HepG2 (cell line): ENCODE results near the gene RNF114. TPM values are rescaled to one million over a fixed set of nuclear protein-coding genes. Genes with fewer than 3 reads are reported as not detected.

Experiments
- CBX5 ChIP-seq: sonication (generic); formaldehyde crosslinking; IDR thresholded peaks from 2 replicates; pipeline ENCODE4 v1.4.0; 2020; ENCODE audit warnings: missing genetic modification reagents, borderline replicate concordance
- GABPB1 ChIP-seq: IDR thresholded peaks from 2 replicates; pipeline ENCODE4 v1.6.1; 2016; ENCODE audit warnings: mild to moderate bottlenecking, missing genetic modification reagents, moderate library complexity, missing compliant biosample characterization
- PHF8 ChIP-seq: sonication (generic); formaldehyde crosslinking; IDR thresholded peaks from 2 replicates; pipeline ENCODE4 v1.5.0; 2020; ENCODE audit warnings: missing genetic modification reagents
- POLR2A ChIP-seq, 2 experiments: IDR thresholded peaks; 2 replicates each; pipeline ENCODE4 v1.6.1; 2011; ENCODE audit warnings: low read depth in 2 of 2, low read length in 2 of 2, mild to moderate bottlenecking in 1 of 2, moderate library complexity in 1 of 2; ENCODE audit not compliant: insufficient read depth in 1 of 2
- ZNF337 ChIP-seq: sonication (generic); formaldehyde crosslinking; IDR thresholded peaks from 2 replicates; pipeline ENCODE4 v1.5.1; 2020; ENCODE audit warnings: missing genetic modification reagents, low read depth, mild to moderate bottlenecking, borderline replicate concordance
- ZNF343 ChIP-seq: sonication (generic); formaldehyde crosslinking; IDR thresholded peaks from 2 replicates; pipeline ENCODE4 v1.4.0; 2020; ENCODE audit warnings: mild to moderate bottlenecking, missing genetic modification reagents
- ZNF441 ChIP-seq: sonication (generic); formaldehyde crosslinking; IDR thresholded peaks from 2 replicates; pipeline ENCODE4 v1.7.0; 2021; ENCODE audit warnings: missing genetic modification reagents, borderline replicate concordance
- ZNF547 ChIP-seq: sonication (generic); formaldehyde crosslinking; IDR thresholded peaks from 2 replicates; pipeline ENCODE4 v1.5.1; 2020; ENCODE audit warnings: mild to moderate bottlenecking, missing genetic modification reagents
- ZNF557 ChIP-seq: sonication (generic); formaldehyde crosslinking; IDR thresholded peaks from 2 replicates; pipeline ENCODE4 v1.4.0; 2020; ENCODE audit warnings: missing genetic modification reagents
- ZNF629 ChIP-seq: sonication (generic); formaldehyde crosslinking; conservative IDR thresholded peaks from 2 replicates; pipeline ENCODE4 v1.5.0; 2020; ENCODE audit warnings: missing genetic modification reagents
- ZNF670 ChIP-seq: sonication (generic); formaldehyde crosslinking; IDR thresholded peaks from 2 replicates; pipeline ENCODE4 v1.8.0; 2022; ENCODE audit warnings: mild to moderate bottlenecking, missing genetic modification reagents, borderline replicate concordance
- ZSCAN20 ChIP-seq: sonication (generic); formaldehyde crosslinking; IDR thresholded peaks from 2 replicates; pipeline ENCODE4 v1.4.0; 2020; ENCODE audit warnings: missing genetic modification reagents, mild to moderate bottlenecking, borderline replicate concordance
- polyA plus RNA-seq, 8 experiments: library from polyadenylated mRNA; depleted of rRNA in 3 of 8; stranded (reverse) in 7 of 8; unstranded in 1 of 8; fragments of >200 nt; fragmentation: Illumina TruSeq in 4 of 8; extraction: Trizol in 4 of 8; gene quantifications; 2 replicates each; pipeline versions ENCODE4 v1.2.1 to v1.2.3, GENCODE V29; 2011 to 2016; ENCODE audit warnings: low read depth in 4 of 8, missing spikeins in 1 of 8, mixed read lengths in 1 of 8; ENCODE audit not compliant: insufficient read depth in 1 of 8
- total RNA-seq, 5 experiments: library from RNA; depleted of rRNA; stranded (reverse); fragments of >200 nt; fragmentation: Illumina TruSeq; extraction: Trizol; gene quantifications; 2 replicates each; pipeline ENCODE4 v1.2.3, GENCODE V29; 2016; ENCODE audit warnings: low read depth in 1 of 5
- TF ChIP-seq, protein P1 (sequence below): sonication (generic); formaldehyde crosslinking; IDR thresholded peaks from one replicate; pipeline ENCODE4 v1.5.1; 2020; ENCODE audit warnings: mild to moderate bottlenecking, missing genetic modification reagents; ENCODE audit errors: not compliant biosample characterization
- TF ChIP-seq, protein P2 (sequence below): sonication (generic); formaldehyde crosslinking; IDR thresholded peaks from 2 replicates; pipeline ENCODE4 v1.5.0; 2020; ENCODE audit warnings: mild to moderate bottlenecking, missing genetic modification reagents, borderline replicate concordance
- TF ChIP-seq, protein P3 (sequence below): sonication (generic); formaldehyde crosslinking; IDR thresholded peaks from 2 replicates; pipeline ENCODE4 v1.8.1; 2023; ENCODE audit warnings: mild to moderate bottlenecking, missing genetic modification reagents, borderline replicate concordance

The RNF114 gene
- total and polyA plus RNA-seq, 2 of the 13 experiments (the other 11 are each of a cell fraction or from before 2014, with no cell fraction given): 119 to 126 TPM

DNA sequence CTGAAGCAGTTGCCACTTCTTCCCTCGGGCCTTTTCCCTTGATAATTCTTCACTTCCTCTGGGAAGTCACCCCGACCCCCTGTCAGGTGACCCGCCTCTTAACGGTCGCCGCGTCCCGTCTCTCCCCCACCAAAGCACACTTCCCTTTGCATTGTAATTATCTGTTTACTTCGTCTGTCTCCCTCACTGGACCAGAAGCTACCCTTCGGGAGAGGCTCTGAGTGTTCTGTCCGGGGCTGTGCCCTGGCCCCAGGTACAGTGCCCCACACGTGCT lies 45.8 kb downstream of the RNF114 start (continued):
- TF ChIP-seq, protein P1, sequence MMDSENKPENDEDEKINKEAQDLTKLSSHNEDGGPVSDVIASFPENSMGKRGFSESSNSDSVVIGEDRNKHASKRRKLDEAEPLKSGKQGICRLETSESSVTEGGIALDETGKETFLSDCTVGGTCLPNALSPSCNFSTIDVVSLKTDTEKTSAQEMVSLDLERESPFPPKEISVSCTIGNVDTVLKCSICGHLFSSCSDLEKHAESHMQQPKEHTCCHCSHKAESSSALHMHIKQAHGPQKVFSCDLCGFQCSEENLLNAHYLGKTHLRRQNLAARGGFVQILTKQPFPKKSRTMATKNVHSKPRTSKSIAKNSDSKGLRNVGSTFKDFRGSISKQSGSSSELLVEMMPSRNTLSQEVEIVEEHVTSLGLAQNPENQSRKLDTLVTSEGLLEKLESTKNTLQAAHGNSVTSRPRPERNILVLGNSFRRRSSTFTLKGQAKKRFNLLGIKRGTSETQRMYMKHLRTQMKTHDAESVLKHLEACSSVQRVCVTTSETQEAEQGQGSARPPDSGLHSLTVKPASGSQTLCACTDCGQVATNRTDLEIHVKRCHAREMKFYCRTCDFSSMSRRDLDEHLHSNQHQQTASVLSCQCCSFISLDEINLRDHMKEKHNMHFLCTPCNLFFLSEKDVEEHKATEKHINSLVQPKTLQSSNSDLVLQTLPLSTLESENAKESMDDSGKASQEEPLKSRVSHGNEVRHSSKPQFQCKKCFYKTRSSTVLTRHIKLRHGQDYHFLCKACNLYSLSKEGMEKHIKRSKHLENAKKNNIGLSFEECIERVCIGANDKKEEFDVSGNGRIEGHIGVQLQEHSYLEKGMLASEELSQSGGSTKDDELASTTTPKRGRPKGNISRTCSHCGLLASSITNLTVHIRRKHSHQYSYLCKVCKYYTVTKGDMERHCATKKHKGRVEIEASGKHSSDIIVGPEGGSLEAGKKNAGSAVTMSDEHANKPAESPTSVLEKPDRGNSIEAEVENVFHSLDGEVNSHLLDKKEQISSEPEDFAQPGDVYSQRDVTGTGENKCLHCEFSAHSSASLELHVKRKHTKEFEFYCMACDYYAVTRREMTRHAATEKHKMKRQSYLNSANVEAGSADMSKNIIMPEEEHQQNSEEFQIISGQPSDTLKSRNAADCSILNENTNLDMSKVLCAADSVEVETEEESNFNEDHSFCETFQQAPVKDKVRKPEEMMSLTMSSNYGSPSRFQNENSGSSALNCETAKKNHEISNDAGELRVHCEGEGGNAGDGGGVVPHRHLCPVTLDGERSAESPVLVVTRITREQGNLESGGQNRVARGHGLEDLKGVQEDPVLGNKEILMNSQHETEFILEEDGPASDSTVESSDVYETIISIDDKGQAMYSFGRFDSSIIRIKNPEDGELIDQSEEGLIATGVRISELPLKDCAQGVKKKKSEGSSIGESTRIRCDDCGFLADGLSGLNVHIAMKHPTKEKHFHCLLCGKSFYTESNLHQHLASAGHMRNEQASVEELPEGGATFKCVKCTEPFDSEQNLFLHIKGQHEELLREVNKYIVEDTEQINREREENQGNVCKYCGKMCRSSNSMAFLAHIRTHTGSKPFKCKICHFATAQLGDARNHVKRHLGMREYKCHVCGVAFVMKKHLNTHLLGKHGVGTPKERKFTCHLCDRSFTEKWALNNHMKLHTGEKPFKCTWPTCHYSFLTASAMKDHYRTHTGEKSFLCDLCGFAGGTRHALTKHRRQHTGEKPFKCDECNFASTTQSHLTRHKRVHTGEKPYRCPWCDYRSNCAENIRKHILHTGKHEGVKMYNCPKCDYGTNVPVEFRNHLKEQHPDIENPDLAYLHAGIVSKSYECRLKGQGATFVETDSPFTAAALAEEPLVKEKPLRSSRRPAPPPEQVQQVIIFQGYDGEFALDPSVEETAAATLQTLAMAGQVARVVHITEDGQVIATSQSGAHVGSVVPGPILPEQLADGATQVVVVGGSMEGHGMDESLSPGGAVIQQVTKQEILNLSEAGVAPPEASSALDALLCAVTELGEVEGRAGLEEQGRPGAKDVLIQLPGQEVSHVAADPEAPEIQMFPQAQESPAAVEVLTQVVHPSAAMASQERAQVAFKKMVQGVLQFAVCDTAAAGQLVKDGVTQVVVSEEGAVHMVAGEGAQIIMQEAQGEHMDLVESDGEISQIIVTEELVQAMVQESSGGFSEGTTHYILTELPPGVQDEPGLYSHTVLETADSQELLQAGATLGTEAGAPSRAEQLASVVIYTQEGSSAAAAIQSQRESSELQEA (CRISPR knock-in tag): peak; percentile 79
- TF ChIP-seq, protein P2, sequence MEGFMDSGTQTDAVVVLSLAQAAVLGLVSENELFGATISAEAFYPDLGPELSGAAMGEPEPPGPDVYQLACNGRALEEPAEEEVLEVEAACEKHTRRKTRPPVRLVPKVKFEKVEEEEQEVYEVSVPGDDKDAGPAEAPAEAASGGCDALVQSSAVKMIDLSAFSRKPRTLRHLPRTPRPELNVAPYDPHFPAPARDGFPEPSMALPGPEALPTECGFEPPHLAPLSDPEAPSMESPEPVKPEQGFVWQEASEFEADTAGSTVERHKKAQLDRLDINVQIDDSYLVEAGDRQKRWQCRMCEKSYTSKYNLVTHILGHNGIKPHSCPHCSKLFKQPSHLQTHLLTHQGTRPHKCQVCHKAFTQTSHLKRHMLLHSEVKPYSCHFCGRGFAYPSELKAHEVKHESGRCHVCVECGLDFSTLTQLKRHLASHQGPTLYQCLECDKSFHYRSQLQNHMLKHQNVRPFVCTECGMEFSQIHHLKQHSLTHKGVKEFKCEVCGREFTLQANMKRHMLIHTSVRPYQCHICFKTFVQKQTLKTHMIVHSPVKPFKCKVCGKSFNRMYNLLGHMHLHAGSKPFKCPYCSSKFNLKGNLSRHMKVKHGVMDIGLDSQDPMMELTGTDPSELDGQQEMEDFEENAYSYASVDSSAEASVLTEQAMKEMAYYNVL (CRISPR knock-in tag): no peak
- no peak for TF ChIP-seq ZNF629
- TF ChIP-seq ZNF343 (CRISPR knock-in tag): no peak
- TF ChIP-seq ZSCAN20: no peak
- no peak for TF ChIP-seq ZNF547 (CRISPR knock-in tag)
- TF ChIP-seq ZNF441 (CRISPR knock-in tag): no peak
- TF ChIP-seq GABPB1 (CRISPR knock-in tag): no peak
- TF ChIP-seq POLR2A (IDR thresholded peaks at IDR 0.05; ENCODE audit: insufficient read depth in 1 of 2, low read depth in 2 of 2, low read length in 2 of 2): no peak
- TF ChIP-seq CBX5: no peak
- TF ChIP-seq, protein P3, sequence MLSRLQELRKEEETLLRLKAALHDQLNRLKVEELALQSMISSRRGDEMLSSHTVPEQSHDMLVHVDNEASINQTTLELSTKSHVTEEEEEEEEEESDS (CRISPR knock-in tag): peak; percentile 75; the same call in 1 of the 2 replicates
- TF ChIP-seq ZNF337 (CRISPR knock-in tag): no peak
- no peak for TF ChIP-seq ZNF670 (CRISPR knock-in tag)
- no peak for TF ChIP-seq ZNF557 (CRISPR knock-in tag)
- TF ChIP-seq PHF8 (CRISPR knock-in tag): 0 out of 2 replicates have a peak, but pooled peaks have one; percentile 10
